IMR-90 (cell line): ENCODE data around the gene BCL6. TPM values are rescaled to one million over a fixed set of nuclear protein-coding genes. Genes with fewer than 3 reads are reported as not detected.

Source experiments
- polyA plus RNA-seq, 3 experiments: library from polyadenylated mRNA; depleted of rRNA; stranded (reverse); fragments of >200 nt; gene quantifications; 2 replicates each; pipeline ENCODE4 v1.2.3, GENCODE V29; 2012; ENCODE audit warnings: low replicate concordance in 1 of 3
- total RNA-seq: library from RNA; depleted of rRNA; stranded (reverse); fragments of >200 nt; gene quantifications from 2 replicates; pipeline ENCODE4 v1.2.3, GENCODE V29; 2012; rRNA removed

BCL6 gene
- total and polyA plus RNA-seq, 2 of the 4 experiments (the other 2 are of a cell fraction), result 19.7 to 22.6 TPM

Other genes starting within 250 kb of the BCL6 start
- not detected in 2 replicates for gene SST, start 75.1 kb downstream of the BCL6 start, total RNA-seq
- not detected in 2 replicates for gene SST, start 75.1 kb downstream of the BCL6 start, polyA plus RNA-seq (2012; rRNA removed)
- gene RTP2, start 42.9 kb downstream of the BCL6 start, total RNA-seq, result not detected in 2 replicates
- gene RTP2, start 42.9 kb downstream of the BCL6 start, polyA plus RNA-seq (2012; rRNA removed), result not detected in 2 replicates